Heart left ventricle (tissue), 16 donors: ENCODE measurements around the gene SEC14L3. TPM values are rescaled to one million over a fixed set of nuclear protein-coding genes. Genes with fewer than 3 reads are reported as not detected.

Source experiments
- ATAC-seq, 4 donors: fragments of 200-7000 bp; cut with Tn5 transposase; one replicate each; pipeline ENCODE4 v1.9.1; 2020 to 2022; ENCODE audit warnings: moderate library complexity in 4 of 4, mild to moderate bottlenecking in 3 of 4, moderate number of reproducible peaks in 1 of 4
- DNase-seq, 5 donors: peaks; one replicate each; pipeline ENCODE4 v3.0.0-alpha.2; 2020
- H3K27ac ChIP-seq, 12 donors: fragments of 200-600 bp; sonication (generic) in 4 of 12; one replicate each; pipeline versions ENCODE4 v1.5.0 to v1.8.0; 2016 to 2022; ENCODE audit warnings: mild to moderate bottlenecking in 2 of 12
- H3K27me3 ChIP-seq, 9 donors: fragments of 200-600 bp; sonication (generic) in 2 of 9; one replicate each; pipeline versions ENCODE4 v1.5.1 to v1.8.0; 2016 to 2022; ENCODE audit warnings: mild to moderate bottlenecking in 3 of 9
- H3K36me3 ChIP-seq, 9 donors: fragments of 200-600 bp; sonication (generic) in 2 of 9; one replicate each; pipeline versions ENCODE4 v1.5.0 to v1.8.0; 2018 to 2022; ENCODE audit warnings: mild to moderate bottlenecking in 2 of 9
- H3K4me1 ChIP-seq, 12 donors: fragments of 200-600 bp; sonication (generic) in 4 of 12; one replicate each; pipeline versions ENCODE4 v1.5.0 to v1.8.0; 2016 to 2022; ENCODE audit warnings: mild to moderate bottlenecking in 3 of 12
- H3K4me3 ChIP-seq, 12 donors: fragments of 200-600 bp; sonication (generic) in 4 of 12; one replicate each; pipeline versions ENCODE4 v1.5.0 to v1.8.0; 2017 to 2022; ENCODE audit warnings: mild to moderate bottlenecking in 9 of 12, moderate library complexity in 4 of 12
- H3K9me3 ChIP-seq, 12 donors: fragments of 200-600 bp; sonication (generic) in 4 of 12; one replicate each; pipeline versions ENCODE4 v1.5.0 to v1.8.0; 2016 to 2022; ENCODE audit warnings: mild to moderate bottlenecking in 1 of 12
- POLR2A ChIP-seq, 2 donors: fragments of 450-650 bp; IDR thresholded peaks; one replicate each; pipeline ENCODE4 v1.6.1; 2017; ENCODE audit warnings: antibody characterized with exemption in 2 of 2, mild to moderate bottlenecking in 2 of 2, moderate library complexity in 2 of 2
- WGBS, 4 donors: extraction: QIAGEN DNeasy Blood & Tissue Kit in 2 of 4; methylation state at CpG; one replicate each; pipeline versions ENCODE4 v1.1.5 to v1.1.7; 2013 to 2018; 5-methylcytosine and 5-hydroxymethylcytosine counted together
- intact Hi-C, 10 donors: fragments of 100-400 bp; cut with DNase I; formaldehyde crosslinking; loops; one replicate each; pipeline versions ENCODE4 v1.11.1 to v1.14.2; 2022
- polyA plus RNA-seq, 2 donors: library from polyadenylated mRNA; stranded (reverse); fragments of 200-250 nt; gene quantifications; one replicate each; pipeline ENCODE4 v1.2.3, GENCODE V29; 2013
- total RNA-seq, 9 donors: library from RNA; depleted of rRNA in 2 of 9; stranded (reverse); fragments of >200 nt in 2 of 9; fragmentation: NEBNext Ultra II Directional in 3 of 9; extraction: Animal tissue kit (Norgen Biotek cat#: 25700) in 3 of 9; gene quantifications; one replicate each; pipeline versions ENCODE4 v1.1.0 to v1.2.4, GENCODE V29; 2016 to 2023
- TF ChIP-seq, protein P1 (sequence below), 12 donors: fragments of 200-600 bp; sonication (generic) in 4 of 12; IDR thresholded peaks; one replicate each; pipeline versions ENCODE4 v1.5.0 to v1.8.0; 2018 to 2022; ENCODE audit warnings: antibody characterized with exemption in 12 of 12, mild to moderate bottlenecking in 5 of 12
- donor health status: ischemic (EF 13 %, LVEDD 7.1; RV severe dilation, severe dysfunction).
- donor health status: healthy with polysubstance abuse.
- donor health status: DM: no; HTN: yes; CAD: no.
- donor health status: DM: no; HTN: no; CAD: no.
- donor health status: ischemic (EF 25% LVEDD 6.9; RV normal size, moderate dysfunction).
- donor health status: ischemic (EF 25% LVEDD 5.7; RV mildly dilated, moderate dysfunction).
- donor health status: healthy.
- donor health status: DM: yes; HTN: yes; CAD: no.
- donor health status: ischemic (EF 35%, LVEDD 5.7; RV mildly dilated, moderate dysfunction).
- donor health status: nonischemic (EF 11% LVEDD 7.7; RV severe dilation, severe dysfunction).
- donor health status: DM: yes; HTN: yes; CAD: no.
- donor health status: PGD.
- donor health status: ischemic (EF 29% LVEDD 5.4; RV normal size, mild dysfunction).
- donor health status: nonischemic (EF 23%, LVEDD 6.1; RV moderate dilation, normal function).

SEC14L3 gene
- total and polyA plus RNA-seq, 11 donors: not detected

DNA sequence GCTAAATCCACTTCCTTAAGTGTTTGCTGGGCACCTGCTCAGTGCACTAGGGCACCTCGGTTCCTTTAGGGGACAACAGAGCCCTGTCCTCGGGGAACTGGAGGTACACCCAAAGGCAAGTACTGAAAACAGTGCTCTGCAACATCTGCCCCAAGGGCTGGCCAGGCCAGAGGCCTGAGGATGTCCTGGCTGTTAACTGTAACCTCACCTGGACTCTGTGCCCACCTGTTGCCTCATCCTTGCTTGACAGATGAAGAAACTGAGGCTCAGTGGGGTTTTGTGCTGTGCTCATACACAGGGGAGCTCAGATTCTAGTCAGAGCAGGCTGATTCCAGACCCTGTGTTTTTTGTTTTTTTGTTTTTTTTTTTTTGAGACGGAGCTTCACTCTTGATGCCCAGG lies 31.1 kb upstream of the SEC14L3 start:
- H3K4me1 ChIP-seq: peaks cover 0 to 4% (median 0%) of the 10 kb centered on the region in 12 donors
- no peak for ATAC-seq

DNA sequence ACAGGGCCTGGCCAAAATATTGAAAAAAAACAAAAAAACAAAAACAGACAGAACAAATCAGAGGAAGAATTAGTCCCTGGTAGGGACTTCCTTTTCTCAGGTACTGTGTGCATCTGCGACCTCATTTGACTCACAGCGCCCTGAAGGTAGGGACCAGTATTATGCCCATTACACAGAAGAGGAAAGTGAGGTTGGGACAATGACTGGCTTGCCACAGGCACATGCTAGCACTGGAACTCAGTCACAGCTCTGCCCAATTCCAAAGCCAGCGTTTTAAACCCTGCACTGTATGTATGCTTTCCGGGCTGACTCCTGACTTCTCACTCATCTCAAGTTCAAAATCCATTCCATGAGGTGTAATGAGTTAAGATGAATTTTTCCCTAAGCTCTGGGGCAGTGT lies 30.3 kb upstream of the SEC14L3 start:
- Histone ChIP-seq H3K27ac (no peak overlapping the region), H3K4me3 (no peak overlapping the region), H3K27me3 (peaks cover 7 to 68% (median 40%) of the 10 kb centered on the region in 9 donors), H3K4me1 (peaks cover 0 to 4% (median 0%) of the 10 kb centered on the region in 12 donors), H3K36me3 (no peaks in the 10 kb centered on the region), H3K9me3 (no peaks in the 10 kb centered on the region)
- peak in 1 of 5 donors; percentile 14 for DNase-seq
- 82 to 94% (median 86%) methylated on average over 4 of the region's 4 CpGs for WGBS, 4 donors
- no peak for ATAC-seq
- TF ChIP-seq, protein P1, sequence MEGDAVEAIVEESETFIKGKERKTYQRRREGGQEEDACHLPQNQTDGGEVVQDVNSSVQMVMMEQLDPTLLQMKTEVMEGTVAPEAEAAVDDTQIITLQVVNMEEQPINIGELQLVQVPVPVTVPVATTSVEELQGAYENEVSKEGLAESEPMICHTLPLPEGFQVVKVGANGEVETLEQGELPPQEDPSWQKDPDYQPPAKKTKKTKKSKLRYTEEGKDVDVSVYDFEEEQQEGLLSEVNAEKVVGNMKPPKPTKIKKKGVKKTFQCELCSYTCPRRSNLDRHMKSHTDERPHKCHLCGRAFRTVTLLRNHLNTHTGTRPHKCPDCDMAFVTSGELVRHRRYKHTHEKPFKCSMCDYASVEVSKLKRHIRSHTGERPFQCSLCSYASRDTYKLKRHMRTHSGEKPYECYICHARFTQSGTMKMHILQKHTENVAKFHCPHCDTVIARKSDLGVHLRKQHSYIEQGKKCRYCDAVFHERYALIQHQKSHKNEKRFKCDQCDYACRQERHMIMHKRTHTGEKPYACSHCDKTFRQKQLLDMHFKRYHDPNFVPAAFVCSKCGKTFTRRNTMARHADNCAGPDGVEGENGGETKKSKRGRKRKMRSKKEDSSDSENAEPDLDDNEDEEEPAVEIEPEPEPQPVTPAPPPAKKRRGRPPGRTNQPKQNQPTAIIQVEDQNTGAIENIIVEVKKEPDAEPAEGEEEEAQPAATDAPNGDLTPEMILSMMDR (IDR thresholded peaks at IDR 0.05): no peak
- TF ChIP-seq POLR2A (IDR thresholded peaks at IDR 0.05): no peak
- intact Hi-C loops: no loop called here

More for the DNA sequence above, 31.1 kb upstream of the SEC14L3 start:
- intact Hi-C loops: no loop called here
- TF ChIP-seq, protein P1 (IDR thresholded peaks at IDR 0.05): no peak
- no peak for TF ChIP-seq POLR2A (IDR thresholded peaks at IDR 0.05)
- Histone ChIP-seq H3K27me3 (peaks cover 9 to 74% (median 42%) of the 10 kb centered on the region in 9 donors), H3K4me3 (no peak overlapping the region), H3K9me3 (no peaks in the 10 kb centered on the region), H3K27ac (no peak overlapping the region), H3K36me3 (no peaks in the 10 kb centered on the region)
- peak in 1 of 5 donors; percentile 6 for DNase-seq
- 73 to 81% (median 80%) methylated on average over 3 of the region's 3 CpGs for WGBS, 4 donors

DNA sequence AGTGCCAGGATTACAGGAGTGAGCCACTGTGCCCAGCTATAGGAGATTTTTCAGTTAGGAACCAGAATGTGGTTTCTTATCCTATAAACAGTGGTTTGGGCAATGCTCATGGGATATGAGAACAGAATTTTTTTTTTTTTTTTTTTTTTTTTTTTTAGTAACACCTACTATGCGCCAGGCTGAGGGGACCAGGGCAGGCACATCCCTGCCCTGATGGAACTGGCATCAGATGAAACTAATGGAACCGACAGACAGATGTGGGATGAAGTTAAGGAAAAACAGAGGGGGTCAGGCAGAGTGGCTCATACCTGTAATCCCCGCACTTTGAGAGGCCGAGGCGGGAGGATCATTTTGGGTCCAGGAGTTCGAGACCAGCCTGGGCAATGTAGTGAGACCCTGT lies 28.8 kb upstream of the SEC14L3 start:
- H3K27ac ChIP-seq: no peak overlapping the region
- peaks cover 0 to 4% (median 0%) of the 10 kb centered on the region in 12 donors for H3K4me1 ChIP-seq
- H3K9me3 ChIP-seq: no peaks in the 10 kb centered on the region
- WGBS, 4 donors: 85 to 88% (median 87%) methylated on average over 6 of the region's 6 CpGs
- peaks cover 0 to 52% (median 26%) of the 10 kb centered on the region in 9 donors for H3K27me3 ChIP-seq
- DNase-seq (no peak), ATAC-seq (no peak)
- H3K36me3 ChIP-seq: no peaks in the 10 kb centered on the region
- intact Hi-C loops: no loop called here
- H3K4me3 ChIP-seq: no peak overlapping the region
- TF ChIP-seq, protein P1 (IDR thresholded peaks at IDR 0.05): no peak
- TF ChIP-seq POLR2A (IDR thresholded peaks at IDR 0.05): no peak

DNA sequence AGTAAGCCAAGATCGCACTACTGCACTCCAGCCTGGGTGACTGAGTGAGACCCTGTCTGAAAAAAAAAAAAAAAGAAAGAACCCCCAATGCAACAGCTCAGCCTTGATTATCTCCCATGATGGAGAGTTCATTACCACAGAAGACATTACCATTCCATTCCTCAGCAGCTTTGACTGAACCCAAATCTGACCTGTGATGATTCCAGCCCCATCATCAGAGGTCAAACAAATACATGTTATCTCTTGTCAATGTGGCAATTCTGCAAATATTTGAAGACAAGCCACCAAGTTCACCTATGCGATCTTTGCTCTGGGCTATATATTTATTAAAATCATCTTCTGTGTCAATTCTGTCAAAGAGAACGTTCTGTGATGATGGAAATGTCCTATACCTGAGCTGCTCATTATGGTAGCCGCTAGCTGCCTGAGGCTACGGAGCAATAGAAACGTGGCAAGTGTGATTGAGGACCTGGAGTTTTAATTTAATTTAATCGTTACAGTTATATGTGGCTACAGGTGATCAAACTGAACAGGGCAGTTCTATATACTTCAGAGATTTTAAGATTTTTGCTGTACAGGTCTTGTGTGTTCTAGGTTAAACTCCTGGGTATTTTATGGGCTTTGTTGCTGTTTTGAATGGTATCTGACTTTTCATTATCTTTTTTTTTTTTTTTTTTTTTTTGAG lies 25.8 kb upstream of the SEC14L3 start:
- Histone ChIP-seq H3K27me3 (peaks cover 0 to 36% (median 2%) of the 10 kb centered on the region in 9 donors), H3K4me3 (no peak overlapping the region), H3K36me3 (no peaks in the 10 kb centered on the region), H3K9me3 (no peaks in the 10 kb centered on the region), H3K27ac (no peak overlapping the region), H3K4me1 (no peaks in the 10 kb centered on the region)
- no peak for DNase-seq
- TF ChIP-seq POLR2A (IDR thresholded peaks at IDR 0.05): no peak
- TF ChIP-seq, protein P1 (IDR thresholded peaks at IDR 0.05): no peak
- 81 to 88% (median 86%) methylated on average over 7 of the region's 7 CpGs for WGBS, 4 donors
- intact Hi-C loops: no loop called here
- no peak for ATAC-seq
